HCT116 (cell line): Measurements from ENCODE around the gene SCAF8. TPM values are rescaled to one million over a fixed set of nuclear protein-coding genes. Genes with fewer than 3 reads are reported as not detected.

Experiments used
- ATAC-seq: fragments of 200-7000 bp; cut with Tn5 transposase; 2 replicates; pipeline ENCODE4 v1.9.1; 2020; ENCODE audit warnings: mild to moderate bottlenecking, moderate library complexity
- BruUV-seq: library from RNA; stranded (reverse); fragments of 400-500 nt; replicated peaks from 2 replicates; lab custom pipeline; 2021; lab: Mats Ljungman, UMichigan
- CTCF ChIA-PET: fragments of 300-600 bp; sonication (Branson Sonifier 250); formaldehyde crosslinking; loops from one replicate; lab custom pipeline; 2021; ENCODE audit warnings: antibody characterized with exemption; lab: Charles Lee
- POLR2A ChIA-PET: fragments of 300-600, 350-600 bp; sonication (Branson Sonifier 250); formaldehyde crosslinking; loops from one replicate; lab custom pipeline; 2021; ENCODE audit warnings: antibody characterized with exemption; lab: Charles Lee
- RAD21 ChIA-PET, 2 experiments: fragments of 300-600 bp; sonication (Branson Sonifier 250); formaldehyde crosslinking; loops; one replicate each; lab custom pipeline; 2023; ENCODE audit warnings: low total read pairs in 2 of 2; ENCODE audit not compliant: uncharacterized antibody in 2 of 2, unreplicated experiment in 2 of 2, low non-redundant PET in 1 of 2; lab: Charles Lee
- DNase-seq: peaks from one replicate; pipeline ENCODE4 v3.0.0-alpha.2; 2010; ENCODE audit warnings: low read depth, low spot score
- H2AFZ ChIP-seq: fragments of 200-600 bp; shearing (Covaris generic), sonication (generic); 2 replicates; pipeline ENCODE4 v1.6.1; 2017; ENCODE audit warnings: low read depth, mixed run types, mixed read lengths, antibody characterized with exemption, low read length; ENCODE audit not compliant: poor library complexity, severe bottlenecking
- H3K27ac ChIP-seq: 2 replicates; pipeline ENCODE4 v1.5.1; 2012; ENCODE audit warnings: low read depth, low read length
- H3K27me3 ChIP-seq: fragments of 200-600 bp; sonication (generic); 2 replicates; pipeline ENCODE4 v1.6.1; 2016; ENCODE audit warnings: mixed run types, low read length, mixed read lengths; ENCODE audit not compliant: insufficient read depth
- H3K36me3 ChIP-seq, 2 experiments: fragments of 200-500 bp in 1 of 2; fragments of 200-600 bp in 1 of 2; sonication (Bioruptor generic) in 1 of 2; sonication (generic) in 1 of 2; 2 replicates each; pipeline versions ENCODE4 v1.5.1 to v1.6.1; 2014 to 2016; ENCODE audit warnings: low read length in 2 of 2, inconsistent platforms in 1 of 2, mixed read lengths in 1 of 2, mixed run types in 1 of 2; ENCODE audit not compliant: insufficient read depth in 2 of 2, control insufficient read depth in 1 of 2
- H3K4me1 ChIP-seq, 2 experiments: fragments of 200-600 bp in 1 of 2; sonication (generic) in 1 of 2; 2 replicates each; pipeline versions ENCODE4 v1.5.1 to v1.6.1; 2012 to 2017; ENCODE audit warnings: low read length in 2 of 2, inconsistent platforms in 1 of 2, mild to moderate bottlenecking in 1 of 2, mixed read lengths in 1 of 2, mixed run types in 1 of 2, moderate library complexity in 1 of 2; ENCODE audit not compliant: insufficient read depth in 2 of 2, control insufficient read depth in 1 of 2
- H3K4me2 ChIP-seq: fragments of 200-600 bp; sonication (generic); 2 replicates; pipeline ENCODE4 v1.6.1; 2017; ENCODE audit warnings: mixed run types, low read length, mixed read lengths
- H3K4me3 ChIP-seq, 2 experiments: fragments of 200-600 bp in 1 of 2; sonication (generic) in 1 of 2; replicated peaks in 1 of 2; 2 replicates each; pipeline ENCODE4 v1.5.1; 2011 to 2016; ENCODE audit warnings: low read length in 2 of 2, control low read depth in 1 of 2, low read depth in 1 of 2, mild to moderate bottlenecking in 1 of 2, mixed read lengths in 1 of 2, mixed run types in 1 of 2
- H3K79me2 ChIP-seq: fragments of 200-600 bp; sonication (generic); 2 replicates; pipeline ENCODE4 v1.6.1; 2017; ENCODE audit warnings: mild to moderate bottlenecking, mixed run types, low read length, moderate library complexity, mixed read lengths; ENCODE audit not compliant: insufficient read depth
- H3K9ac ChIP-seq: fragments of 200-600 bp; sonication (generic); 2 replicates; pipeline ENCODE4 v1.6.1; 2016; ENCODE audit warnings: low read length, mixed read lengths
- H3K9me2 ChIP-seq: fragments of 200-600 bp; sonication (generic), shearing (Covaris generic); 2 replicates; pipeline ENCODE4 v1.6.1; 2017; ENCODE audit warnings: mixed run types, mild to moderate bottlenecking, moderate library complexity; ENCODE audit not compliant: insufficient read depth
- H3K9me3 ChIP-seq, 2 experiments: fragments of 200-500 bp in 1 of 2; fragments of 200-600 bp in 1 of 2; sonication (Bioruptor generic) in 1 of 2; sonication (generic) in 1 of 2; 2 replicates each; pipeline ENCODE4 v1.6.1; 2014 to 2017; ENCODE audit warnings: low read length in 2 of 2, mixed read lengths in 2 of 2, inconsistent platforms in 1 of 2, low read depth in 1 of 2, mild to moderate bottlenecking in 1 of 2, mixed run types in 1 of 2, moderate library complexity in 1 of 2; ENCODE audit not compliant: control insufficient read depth in 1 of 2, insufficient read depth in 1 of 2
- H4K20me1 ChIP-seq: fragments of 200-600 bp; sonication (generic), shearing (Covaris generic); 2 replicates; pipeline ENCODE4 v1.6.1; 2017; ENCODE audit warnings: mixed run types, mild to moderate bottlenecking, moderate library complexity; ENCODE audit not compliant: insufficient read depth
- CBX3 ChIP-seq: IDR thresholded peaks from 2 replicates; pipeline ENCODE4 v1.6.1; 2012; ENCODE audit warnings: low read depth
- CEBPB ChIP-seq: IDR thresholded peaks from 2 replicates; pipeline ENCODE4 v1.6.1; 2012; ENCODE audit warnings: low read depth
- CTCF ChIP-seq, 3 experiments: fragments of 200-600 bp in 1 of 3; sonication (generic) in 1 of 3; IDR thresholded peaks in 2 of 3; conservative IDR thresholded peaks in 1 of 3; 2 replicates each; pipeline ENCODE4 v1.5.1; 2012 to 2017; ENCODE audit warnings: low read depth in 2 of 3, low read length in 2 of 3, antibody characterized with exemption in 1 of 3, borderline replicate concordance in 1 of 3, control low read depth in 1 of 3, mild to moderate bottlenecking in 1 of 3, mixed read lengths in 1 of 3, mixed run types in 1 of 3, moderate library complexity in 1 of 3; ENCODE audit not compliant: insufficient read depth in 1 of 3
- EGR1 ChIP-seq: IDR thresholded peaks from 2 replicates; pipeline ENCODE4 v1.6.1; 2012; ENCODE audit warnings: low read depth
- ELF1 ChIP-seq: IDR thresholded peaks from 2 replicates; pipeline ENCODE4 v1.6.1; 2012; ENCODE audit warnings: low read depth, borderline replicate concordance
- EZH2phosphoT487 ChIP-seq: fragments of 200-600 bp; IDR thresholded peaks from 2 replicates; pipeline ENCODE4 v1.6.1; 2018; ENCODE audit warnings: antibody characterized with exemption, borderline replicate concordance
- POLR2A ChIP-seq: IDR thresholded peaks from 2 replicates; pipeline ENCODE4 v1.7.0; 2011; ENCODE audit warnings: borderline replicate concordance; ENCODE audit not compliant: insufficient read depth, insufficient read length; ENCODE audit errors: extremely low read depth
- POLR2AphosphoS5 ChIP-seq: IDR thresholded peaks from 2 replicates; pipeline ENCODE4 v1.6.1; 2011; ENCODE audit warnings: mild to moderate bottlenecking, low read depth, low read length, moderate library complexity
- SIN3A ChIP-seq: IDR thresholded peaks from 2 replicates; pipeline ENCODE4 v1.6.1; 2012; ENCODE audit warnings: low read depth
- SP1 ChIP-seq: IDR thresholded peaks from 2 replicates; pipeline ENCODE4 v1.6.1; 2012; ENCODE audit warnings: low read depth
- ZNF274 ChIP-seq: fragments of 200-500 bp; sonication (Bioruptor generic); IDR thresholded peaks from 2 replicates; pipeline ENCODE4 v1.6.1; 2014; ENCODE audit warnings: mild to moderate bottlenecking, low read depth, low read length, inconsistent platforms
- intact Hi-C: fragments of 100-400 bp; cut with micrococcal nuclease; formaldehyde crosslinking; loops from 2 replicates; pipeline ENCODE4 v1.10.0; 2022
- total RNA-seq: library from RNA; stranded (reverse); gene quantifications from one replicate; pipeline ENCODE4 v1.2.1, GENCODE V29; 2021; ENCODE audit not compliant: unreplicated experiment
- TF ChIP-seq, protein P1 (sequence below): IDR thresholded peaks from 2 replicates; pipeline ENCODE4 v1.6.1; 2011; ENCODE audit warnings: mild to moderate bottlenecking, low read length, moderate library complexity; ENCODE audit not compliant: insufficient replicate concordance; ENCODE audit errors: extremely low read depth
- TF ChIP-seq, protein P2 (sequence below): IDR thresholded peaks from 2 replicates; pipeline ENCODE4 v1.6.1; 2012; ENCODE audit warnings: low read depth
- TF ChIP-seq, protein P3 (sequence below): IDR thresholded peaks from 2 replicates; pipeline ENCODE4 v1.6.1; 2012

Gene SCAF8
- total RNA-seq, 1 experiment from 2014 or later = 34.6 TPM

DNA sequence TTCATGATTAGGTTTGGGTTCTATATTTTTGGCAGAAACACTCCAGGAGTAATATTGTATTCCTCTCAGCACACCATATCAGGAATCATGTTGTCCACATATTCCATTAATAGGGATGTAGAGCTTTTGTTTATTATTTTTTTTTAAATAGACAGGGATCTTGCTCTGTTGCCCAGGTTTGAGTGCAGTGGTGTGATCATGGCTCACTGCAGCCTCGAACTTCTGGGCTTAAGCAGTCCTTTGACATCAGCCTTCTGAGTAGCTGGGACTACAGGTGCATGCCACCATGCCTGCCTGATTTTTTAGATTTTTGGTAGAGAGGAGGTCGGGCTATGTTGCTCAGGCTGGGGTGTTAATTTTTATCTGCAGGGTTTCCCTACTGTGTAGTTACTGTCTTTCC, 12.0 kb downstream of the SCAF8 start:
- H3K4me2 ChIP-seq = no peak overlapping the region
- ATAC-seq (no peak), DNase-seq (no peak)
- intact Hi-C loops = no loop called here
- H3K9ac ChIP-seq = no peak overlapping the region
- H3K36me3 ChIP-seq = no peaks in the 10 kb centered on the region
- H3K4me1 ChIP-seq = no peaks in the 10 kb centered on the region
- no peak for TF ChIP-seq CEBPB
- no peak for TF ChIP-seq SIN3A
- no peak for TF ChIP-seq ZNF274
- TF ChIP-seq CBX3 = no peak
- no peak for TF ChIP-seq SP1
- TF ChIP-seq, protein P1, sequence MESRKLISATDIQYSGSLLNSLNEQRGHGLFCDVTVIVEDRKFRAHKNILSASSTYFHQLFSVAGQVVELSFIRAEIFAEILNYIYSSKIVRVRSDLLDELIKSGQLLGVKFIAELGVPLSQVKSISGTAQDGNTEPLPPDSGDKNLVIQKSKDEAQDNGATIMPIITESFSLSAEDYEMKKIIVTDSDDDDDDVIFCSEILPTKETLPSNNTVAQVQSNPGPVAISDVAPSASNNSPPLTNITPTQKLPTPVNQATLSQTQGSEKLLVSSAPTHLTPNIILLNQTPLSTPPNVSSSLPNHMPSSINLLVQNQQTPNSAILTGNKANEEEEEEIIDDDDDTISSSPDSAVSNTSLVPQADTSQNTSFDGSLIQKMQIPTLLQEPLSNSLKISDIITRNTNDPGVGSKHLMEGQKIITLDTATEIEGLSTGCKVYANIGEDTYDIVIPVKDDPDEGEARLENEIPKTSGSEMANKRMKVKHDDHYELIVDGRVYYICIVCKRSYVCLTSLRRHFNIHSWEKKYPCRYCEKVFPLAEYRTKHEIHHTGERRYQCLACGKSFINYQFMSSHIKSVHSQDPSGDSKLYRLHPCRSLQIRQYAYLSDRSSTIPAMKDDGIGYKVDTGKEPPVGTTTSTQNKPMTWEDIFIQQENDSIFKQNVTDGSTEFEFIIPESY = no peak
- TF ChIP-seq, protein P2, sequence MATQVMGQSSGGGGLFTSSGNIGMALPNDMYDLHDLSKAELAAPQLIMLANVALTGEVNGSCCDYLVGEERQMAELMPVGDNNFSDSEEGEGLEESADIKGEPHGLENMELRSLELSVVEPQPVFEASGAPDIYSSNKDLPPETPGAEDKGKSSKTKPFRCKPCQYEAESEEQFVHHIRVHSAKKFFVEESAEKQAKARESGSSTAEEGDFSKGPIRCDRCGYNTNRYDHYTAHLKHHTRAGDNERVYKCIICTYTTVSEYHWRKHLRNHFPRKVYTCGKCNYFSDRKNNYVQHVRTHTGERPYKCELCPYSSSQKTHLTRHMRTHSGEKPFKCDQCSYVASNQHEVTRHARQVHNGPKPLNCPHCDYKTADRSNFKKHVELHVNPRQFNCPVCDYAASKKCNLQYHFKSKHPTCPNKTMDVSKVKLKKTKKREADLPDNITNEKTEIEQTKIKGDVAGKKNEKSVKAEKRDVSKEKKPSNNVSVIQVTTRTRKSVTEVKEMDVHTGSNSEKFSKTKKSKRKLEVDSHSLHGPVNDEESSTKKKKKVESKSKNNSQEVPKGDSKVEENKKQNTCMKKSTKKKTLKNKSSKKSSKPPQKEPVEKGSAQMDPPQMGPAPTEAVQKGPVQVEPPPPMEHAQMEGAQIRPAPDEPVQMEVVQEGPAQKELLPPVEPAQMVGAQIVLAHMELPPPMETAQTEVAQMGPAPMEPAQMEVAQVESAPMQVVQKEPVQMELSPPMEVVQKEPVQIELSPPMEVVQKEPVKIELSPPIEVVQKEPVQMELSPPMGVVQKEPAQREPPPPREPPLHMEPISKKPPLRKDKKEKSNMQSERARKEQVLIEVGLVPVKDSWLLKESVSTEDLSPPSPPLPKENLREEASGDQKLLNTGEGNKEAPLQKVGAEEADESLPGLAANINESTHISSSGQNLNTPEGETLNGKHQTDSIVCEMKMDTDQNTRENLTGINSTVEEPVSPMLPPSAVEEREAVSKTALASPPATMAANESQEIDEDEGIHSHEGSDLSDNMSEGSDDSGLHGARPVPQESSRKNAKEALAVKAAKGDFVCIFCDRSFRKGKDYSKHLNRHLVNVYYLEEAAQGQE = no peak
- TF ChIP-seq ELF1 = no peak
- TF ChIP-seq POLR2A = no peak
- TF ChIP-seq EZH2phosphoT487 = no peak
- TF ChIP-seq, protein P3, sequence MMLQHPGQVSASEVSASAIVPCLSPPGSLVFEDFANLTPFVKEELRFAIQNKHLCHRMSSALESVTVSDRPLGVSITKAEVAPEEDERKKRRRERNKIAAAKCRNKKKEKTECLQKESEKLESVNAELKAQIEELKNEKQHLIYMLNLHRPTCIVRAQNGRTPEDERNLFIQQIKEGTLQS = no peak
- no peak for TF ChIP-seq CTCF (IDR thresholded peaks at IDR 0.05 in 2 of 3, conservative IDR thresholded peaks at IDR 0.05 in 1 of 3; ENCODE audit: borderline replicate concordance in 1 of 3, insufficient read depth in 1 of 3, low read depth in 2 of 3, low read length in 2 of 3)
- TF ChIP-seq POLR2AphosphoS5 = no peak
- TF ChIP-seq EGR1 = no peak
- TF ChIP-seq, all 23 proteins: peak for 0
- ChIA-PET RAD21 (no interaction called here), POLR2A (no interaction called here), CTCF (no interaction called here)
- Histone ChIP-seq H4K20me1 (peaks cover 45% of the 10 kb centered on the region), H3K9me2 (no peaks in the 10 kb centered on the region), H3K79me2 (peaks cover 100% of the 10 kb centered on the region), H3K9me3 (no peaks in the 10 kb centered on the region), H3K27ac (no peak overlapping the region), H2AFZ (no peak overlapping the region), H3K4me3 (no peak overlapping the region), H3K27me3 (no peaks in the 10 kb centered on the region)
- no TSS peak for BruUV-seq
